Loucy (cell line): ENCODE measurements around the gene XPC.

ENCODE experiments used
- CTCF ChIP-seq: fragments of 200-600 bp; sonication (generic); conservative IDR thresholded peaks from 2 replicates; pipeline ENCODE4 v1.5.1; 2014; ENCODE audit warnings: mild to moderate bottlenecking, antibody characterized with exemption, low read length
- EZH2phosphoT487 ChIP-seq: fragments of 200-600 bp; IDR thresholded peaks from 2 replicates; pipeline ENCODE4 v1.6.1; 2018; ENCODE audit warnings: antibody characterized with exemption, mild to moderate bottlenecking, moderate library complexity, borderline replicate concordance

- no peak for TF ChIP-seq CTCF
- TF ChIP-seq EZH2phosphoT487 = no peak
Measured at GRCh38 chr3:14199641-14200040, 21.2 kb upstream of the XPC start.
